ENCODE results near the gene ATP2B3.

The ATP2B3 gene

DNA sequence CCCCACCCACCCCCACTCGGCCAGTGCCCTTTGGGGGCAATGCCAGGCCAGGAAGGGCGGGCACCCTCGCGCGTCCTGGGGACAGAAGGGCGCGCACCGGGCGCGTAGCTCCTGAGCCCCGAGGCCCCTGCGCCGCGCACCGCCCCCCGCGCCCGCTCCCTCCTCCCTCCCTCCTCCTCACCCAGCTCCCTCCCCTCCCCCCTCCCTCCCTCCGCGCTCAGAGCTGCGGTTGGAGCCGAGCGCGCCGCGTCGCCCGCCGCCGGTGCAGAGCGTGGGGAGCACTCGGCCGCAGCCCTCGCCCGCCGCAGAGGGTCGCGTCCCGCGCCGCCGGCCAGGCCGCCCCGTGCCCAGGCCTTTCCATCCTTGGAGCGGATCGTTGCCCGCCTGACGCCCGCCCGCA, at the start of gene ATP2B3:
Gene ATP2B3, plus strand, starts transcription at position 220 of the 400 bp plus-strand sequence. CDS start 18,606 bp downstream, outside the sequence.
- DNase-seq (ENCODE audit: low spot score) = no peak

DNA sequence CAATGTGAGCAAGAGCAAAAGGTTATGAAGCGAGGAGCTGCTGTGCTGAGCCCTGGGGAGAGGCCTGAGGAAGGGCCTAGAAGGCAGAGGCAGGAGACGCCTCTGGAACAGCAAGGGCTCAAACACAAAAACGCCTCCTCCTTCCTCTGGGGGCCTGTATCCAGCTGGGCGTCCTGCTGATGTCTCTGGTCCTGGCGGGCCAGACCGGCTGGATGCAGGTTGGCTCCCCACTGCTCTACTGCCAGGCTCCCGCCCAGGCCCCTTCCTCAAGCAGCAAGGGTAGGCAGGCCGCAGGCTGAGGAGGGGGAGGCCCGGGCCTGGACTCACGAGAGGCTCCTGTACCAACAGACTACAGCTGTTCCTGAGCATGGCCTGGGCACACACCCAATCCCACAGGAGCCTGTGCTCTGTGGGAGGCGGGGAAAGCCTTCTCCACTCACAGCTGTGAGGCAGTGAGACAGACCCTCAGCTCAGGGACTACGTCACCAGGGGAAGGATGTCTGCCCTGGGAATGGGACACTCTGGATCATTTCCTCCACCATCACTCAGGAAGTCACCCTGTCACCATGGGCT, 49.3 kb upstream of the ATP2B3 start:
- DNase-seq (ENCODE audit: low spot score) = no peak

- no peak for DNase-seq (ENCODE audit: low spot score)
Measured at GRCh38 chrX:153469811-153470410, 47.5 kb upstream of the ATP2B3 start.

- peak; percentile 95 for DNase-seq (ENCODE audit: low spot score)
Measured at GRCh38 chrX:153470411-153471363, 46.8 kb upstream of the ATP2B3 start, which contains the start of gene HAUS7. Gene HAUS7 (minus strand): TSS chrX:153470576. CDS start chrX:153470557, 19 bp downstream.

DNA sequence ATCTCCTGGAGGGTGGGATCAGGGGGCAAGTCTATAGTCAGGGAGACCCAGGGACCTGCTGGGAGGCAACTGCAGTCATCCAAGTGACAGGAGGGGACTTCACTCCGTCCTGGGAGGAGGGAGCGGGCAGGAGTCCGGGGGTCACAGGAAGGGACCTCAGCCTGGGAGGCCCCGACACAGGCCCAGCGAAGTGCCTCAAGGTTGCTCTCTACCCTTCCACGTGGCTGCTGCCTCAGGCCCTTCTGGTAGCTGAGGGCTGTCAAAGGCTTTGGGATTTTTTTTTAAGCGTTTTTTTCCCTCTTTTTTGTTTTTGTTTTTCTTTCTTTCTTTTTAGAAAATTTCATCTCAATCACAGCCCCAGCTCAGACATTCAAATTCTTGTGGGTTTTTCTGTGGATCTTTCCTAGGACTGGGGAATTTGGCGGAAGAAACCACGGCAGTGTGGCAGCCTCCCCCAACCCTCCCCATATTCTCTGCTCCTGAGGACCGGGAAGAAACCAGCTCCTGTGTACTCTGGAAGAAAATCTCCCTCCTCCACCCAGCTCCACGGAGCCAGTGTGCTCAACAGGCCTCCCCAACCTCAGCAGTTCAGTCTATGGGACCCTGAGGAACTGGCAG, 45.7 kb upstream of the ATP2B3 start:
- DNase-seq (ENCODE audit: low spot score) = no peak

DNA sequence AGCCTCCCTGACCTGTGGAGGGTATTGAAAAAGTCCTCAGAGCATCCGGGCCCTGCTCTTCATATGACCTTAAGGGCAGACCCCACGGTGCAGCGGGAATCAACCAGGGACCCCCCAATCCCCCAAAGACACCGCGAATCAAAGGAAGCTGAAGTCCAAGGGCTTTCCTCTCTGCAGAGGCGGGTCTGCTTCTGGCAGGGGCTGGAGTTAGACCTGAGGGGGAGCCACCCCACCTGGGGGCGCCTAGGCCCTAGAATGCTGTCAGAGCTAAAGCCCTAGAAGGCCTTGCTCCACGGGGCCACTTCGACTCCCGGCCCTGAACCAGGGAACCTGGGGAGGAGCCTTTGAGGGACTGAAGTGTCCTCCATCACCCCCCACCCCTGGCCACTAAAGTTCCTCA, 44.3 kb upstream of the ATP2B3 start:
- DNase-seq (ENCODE audit: low spot score) = no peak

DNA sequence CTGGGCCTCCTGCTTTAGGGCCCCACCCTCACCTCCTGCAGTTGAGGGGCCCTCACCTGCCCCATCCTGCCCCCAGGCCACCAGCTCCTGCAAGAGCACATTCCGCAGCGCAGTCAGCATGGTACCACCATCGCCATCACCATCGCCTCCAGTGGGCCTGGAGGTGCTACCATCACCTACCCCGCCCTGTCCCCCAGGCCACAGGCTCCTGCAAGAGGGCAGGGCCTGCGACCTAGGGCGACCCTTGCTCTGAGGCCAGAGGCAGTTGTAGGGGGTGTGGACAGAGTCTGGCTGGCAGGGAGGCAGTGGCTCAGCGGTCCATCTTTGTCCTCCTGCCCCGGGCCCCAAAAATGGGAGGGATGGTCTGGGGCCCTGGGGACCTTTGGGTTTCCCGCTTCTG, 43.2 kb upstream of the ATP2B3 start:
- no peak for DNase-seq (ENCODE audit: low spot score)

DNA sequence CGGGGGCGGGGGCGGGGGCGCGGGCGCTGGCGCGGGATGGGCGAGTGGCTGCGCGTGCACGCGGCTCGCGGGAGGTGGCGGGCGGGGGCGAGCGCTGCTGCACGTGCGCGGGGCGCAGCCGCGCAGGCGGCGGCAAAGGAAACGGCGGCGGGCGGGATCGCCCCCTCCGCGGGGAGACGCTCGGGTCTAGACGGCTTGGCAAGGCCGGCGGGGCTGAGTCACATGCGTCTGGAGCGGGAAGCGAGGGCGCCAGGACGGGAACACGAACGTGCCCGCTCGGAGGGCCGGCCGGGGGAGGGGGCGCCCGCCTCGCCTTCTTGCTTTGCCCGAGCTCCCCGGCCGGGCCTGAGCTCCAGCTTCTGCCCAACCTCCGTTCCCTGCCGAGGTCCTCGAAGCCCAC, 42.7 kb upstream of the ATP2B3 start:
- DNase-seq (ENCODE audit: low spot score) = peak; percentile 65

- no peak for DNase-seq (ENCODE audit: low spot score)
Measured at GRCh38 chrX:153475271-153475670, 42.2 kb upstream of the ATP2B3 start.

DNA sequence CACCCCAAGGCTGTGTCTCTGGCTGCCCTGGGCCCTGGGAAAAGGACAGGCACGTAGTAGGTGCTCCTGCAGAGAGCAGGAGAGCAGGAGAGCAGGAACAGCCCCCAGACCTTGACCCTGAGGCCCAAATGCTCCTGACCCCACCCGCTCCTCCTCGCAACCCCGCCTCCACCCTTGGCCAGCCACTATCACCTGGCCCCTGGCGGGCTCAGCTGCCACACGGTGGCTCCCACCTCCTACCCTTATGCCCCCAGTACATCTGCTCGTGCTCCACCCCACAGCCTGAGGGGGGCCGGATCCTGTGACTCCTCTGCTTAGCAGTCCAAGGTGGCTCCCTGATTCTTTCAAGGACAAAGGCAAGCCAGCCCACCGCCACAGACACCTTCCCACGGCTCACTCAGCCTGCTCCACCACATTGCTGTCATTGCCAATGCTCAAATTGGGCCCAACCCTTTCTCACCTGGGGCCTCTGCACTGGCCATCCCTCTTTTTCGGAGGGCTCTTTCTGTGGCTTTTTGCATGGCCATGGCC, 41.6 kb upstream of the ATP2B3 start:
- DNase-seq (ENCODE audit: low spot score) = no peak

DNA sequence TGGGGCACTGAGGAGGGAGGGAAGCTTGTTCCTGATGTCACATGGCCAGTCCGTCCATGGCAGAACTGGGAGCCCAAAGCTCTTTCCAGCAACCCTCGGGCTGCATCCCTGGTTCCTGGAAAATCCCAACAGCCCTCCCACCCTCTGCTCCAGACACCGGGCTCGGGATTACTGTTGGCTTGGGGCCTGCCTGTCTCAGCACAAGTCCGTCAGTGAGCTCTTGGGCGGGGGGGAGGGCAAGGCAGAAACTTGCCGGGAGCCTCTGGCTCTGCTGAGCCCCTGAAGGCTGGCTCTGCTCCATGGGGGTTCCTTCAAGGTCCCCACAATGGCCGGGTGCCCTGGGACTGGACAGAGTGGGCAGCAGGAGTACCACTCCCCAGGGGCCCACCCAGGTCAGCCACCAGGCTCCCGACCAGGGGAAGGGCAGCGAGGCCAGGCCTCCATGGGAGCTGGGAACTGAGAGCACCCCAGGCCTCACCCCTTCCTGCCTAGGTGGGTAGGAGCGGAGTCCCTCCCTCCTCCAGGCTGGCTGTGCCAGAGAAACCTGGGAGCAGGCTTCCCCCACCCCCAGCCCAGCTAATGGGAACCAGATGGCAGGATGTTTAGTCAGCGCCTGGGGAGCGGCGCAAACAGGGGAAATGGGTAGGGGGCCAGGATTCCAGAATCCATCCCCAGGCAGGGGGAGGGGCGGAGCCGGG, 40.6 kb upstream of the ATP2B3 start:
- peak; percentile 63 for DNase-seq (ENCODE audit: low spot score)

DNA sequence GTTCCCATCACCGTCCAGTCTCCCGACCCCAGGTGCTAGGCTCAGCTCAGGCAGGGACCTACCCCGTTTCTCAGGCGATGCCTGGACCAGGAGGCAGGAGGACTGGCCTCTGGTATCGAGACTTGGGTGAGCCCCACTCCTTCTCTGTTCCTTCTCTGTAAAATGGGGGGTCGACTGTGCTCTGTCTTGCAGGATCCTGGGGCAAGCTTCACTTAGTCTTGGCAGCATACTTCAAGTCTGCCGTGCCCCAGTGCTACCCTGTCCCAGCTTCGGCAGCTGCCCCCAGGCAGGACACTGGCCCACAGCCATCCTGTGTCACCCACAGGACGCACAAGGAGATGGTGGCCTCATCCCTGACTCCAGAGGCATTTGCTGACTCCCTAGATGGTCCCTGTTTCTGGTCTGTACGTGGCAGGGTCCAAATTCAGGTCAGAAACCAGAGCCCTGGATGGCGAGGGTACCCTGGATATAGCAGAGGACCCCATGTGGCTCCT, 40.0 kb upstream of the ATP2B3 start:
- no peak for DNase-seq (ENCODE audit: low spot score)

DNA sequence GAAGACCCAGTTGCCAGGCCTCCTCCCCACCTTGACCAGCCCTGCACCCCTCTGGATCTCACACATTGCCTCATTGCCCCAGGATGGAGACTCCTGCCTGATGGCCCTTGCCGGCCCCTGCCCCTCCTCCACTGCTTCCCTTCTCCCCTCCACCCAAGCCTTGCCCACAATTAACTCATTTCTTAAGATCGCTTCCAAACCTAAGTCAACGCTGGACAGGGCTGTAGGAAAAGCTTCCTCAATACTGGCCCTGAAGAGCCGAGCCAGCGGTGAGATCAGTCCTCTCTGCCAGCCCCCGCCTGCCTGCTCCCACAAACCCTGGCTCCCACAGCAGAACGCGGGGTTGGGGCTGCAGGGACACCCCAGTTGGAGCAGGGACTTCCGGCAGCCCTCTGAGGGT, 39.5 kb upstream of the ATP2B3 start:
- DNase-seq (ENCODE audit: low spot score) = no peak

DNA sequence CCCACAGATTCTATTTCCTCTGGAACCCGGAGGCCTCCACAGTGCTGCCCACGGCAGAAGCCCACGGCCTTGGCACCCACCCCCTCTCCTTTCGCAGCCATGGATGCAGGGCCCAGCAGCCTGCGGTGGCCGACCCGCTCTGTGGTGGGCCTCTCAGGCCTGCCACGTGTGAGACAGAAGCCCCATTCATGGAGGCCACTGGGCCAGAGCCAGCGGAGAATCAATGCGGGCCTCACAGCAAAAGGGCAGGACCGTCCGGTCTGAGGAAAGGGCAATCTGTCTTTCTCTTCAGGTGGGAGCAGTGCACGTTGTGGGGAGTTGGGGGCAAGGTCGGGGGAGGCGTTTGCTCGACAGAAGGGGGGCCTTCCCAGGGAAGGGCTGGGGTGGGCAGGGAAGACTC, 38.7 kb upstream of the ATP2B3 start:
- DNase-seq (ENCODE audit: low spot score) = no peak

DNA sequence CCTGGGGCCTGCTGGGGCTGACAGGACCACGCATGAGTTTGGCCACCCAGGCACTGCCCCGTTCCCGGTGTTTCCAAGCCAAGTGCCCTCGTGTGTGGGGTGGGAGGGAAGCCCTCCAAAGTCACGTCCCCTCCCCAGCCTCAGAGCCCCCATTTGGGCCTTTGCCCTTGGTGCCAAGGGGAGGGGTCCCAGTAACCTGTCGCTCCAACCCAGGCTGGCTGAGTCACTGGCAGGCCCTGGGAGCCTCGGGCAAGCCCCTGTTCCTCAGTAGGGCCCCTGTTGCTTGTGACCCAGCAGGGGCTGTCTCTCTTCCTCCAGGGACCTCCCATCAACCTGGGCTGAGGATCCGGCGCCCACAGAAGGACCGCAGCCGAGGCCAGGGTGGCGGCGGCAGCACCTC, 36.4 kb upstream of the ATP2B3 start:
- DNase-seq (ENCODE audit: low spot score) = no peak

GRCh38 chrX:153482376-153483015, 34.9 kb upstream of the ATP2B3 start:
- DNase-seq (ENCODE audit: low spot score) = no peak

DNA sequence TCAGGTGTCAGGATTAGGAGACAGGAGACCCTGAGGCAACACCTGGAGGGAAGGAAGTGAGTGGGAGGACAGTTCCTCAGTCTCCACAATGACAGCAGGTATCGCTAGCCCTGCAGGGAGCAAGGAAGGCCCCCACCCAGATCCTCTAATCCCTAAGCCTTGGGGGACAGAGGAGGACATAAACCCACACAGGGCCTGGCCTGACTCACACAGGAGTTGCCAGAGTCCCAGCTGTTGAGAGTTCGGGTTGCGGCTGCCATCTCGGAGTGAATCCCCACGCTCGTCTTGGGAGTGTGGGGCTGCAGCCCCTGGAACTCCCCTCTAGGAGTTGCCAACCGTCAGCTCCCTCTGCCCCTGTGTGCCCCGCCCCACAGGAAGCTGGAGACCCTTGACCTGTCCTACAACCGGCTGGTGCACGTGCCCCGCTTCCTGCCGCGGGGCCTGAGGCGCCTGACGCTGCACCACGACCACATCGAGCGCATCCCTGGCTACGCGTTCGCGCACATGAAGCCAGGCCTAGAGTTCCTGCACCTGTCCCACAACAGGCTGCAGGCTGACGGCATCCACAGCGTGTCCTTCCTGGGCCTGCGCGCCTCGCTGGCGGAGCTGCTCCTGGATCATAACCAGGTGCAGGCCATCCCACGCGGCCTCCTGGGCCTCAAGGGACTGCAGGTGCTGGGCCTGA, 31.9 kb upstream of the ATP2B3 start:
- DNase-seq (ENCODE audit: low spot score) = no peak

GRCh38 chrX:153486171-153486570, 31.3 kb upstream of the ATP2B3 start:
- DNase-seq (ENCODE audit: low spot score) = no peak

DNA sequence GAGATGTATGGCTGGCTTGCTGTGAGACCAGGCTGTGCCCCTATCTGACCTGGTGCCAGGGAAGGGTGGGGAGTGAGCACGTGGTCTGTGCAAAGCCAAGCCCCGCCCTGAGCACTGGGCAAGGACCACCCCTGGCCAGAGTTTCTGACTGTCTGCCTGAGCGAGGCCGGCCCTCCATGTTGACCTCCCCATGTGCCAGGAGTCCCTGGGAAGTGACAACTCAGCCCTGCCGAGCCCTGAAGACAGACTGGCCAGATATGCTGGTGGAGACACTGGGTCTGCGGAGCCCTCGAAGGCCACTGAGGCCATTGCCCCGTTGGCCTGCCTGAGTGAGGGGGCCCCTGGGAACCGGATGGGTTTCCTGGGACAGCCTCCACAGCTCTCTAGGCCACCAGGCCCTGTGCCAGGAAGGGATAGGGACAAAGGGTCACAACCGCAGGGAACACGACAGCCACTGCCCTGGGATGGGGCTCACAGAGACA, 29.8 kb upstream of the ATP2B3 start:
- DNase-seq (ENCODE audit: low spot score) = no peak

DNA sequence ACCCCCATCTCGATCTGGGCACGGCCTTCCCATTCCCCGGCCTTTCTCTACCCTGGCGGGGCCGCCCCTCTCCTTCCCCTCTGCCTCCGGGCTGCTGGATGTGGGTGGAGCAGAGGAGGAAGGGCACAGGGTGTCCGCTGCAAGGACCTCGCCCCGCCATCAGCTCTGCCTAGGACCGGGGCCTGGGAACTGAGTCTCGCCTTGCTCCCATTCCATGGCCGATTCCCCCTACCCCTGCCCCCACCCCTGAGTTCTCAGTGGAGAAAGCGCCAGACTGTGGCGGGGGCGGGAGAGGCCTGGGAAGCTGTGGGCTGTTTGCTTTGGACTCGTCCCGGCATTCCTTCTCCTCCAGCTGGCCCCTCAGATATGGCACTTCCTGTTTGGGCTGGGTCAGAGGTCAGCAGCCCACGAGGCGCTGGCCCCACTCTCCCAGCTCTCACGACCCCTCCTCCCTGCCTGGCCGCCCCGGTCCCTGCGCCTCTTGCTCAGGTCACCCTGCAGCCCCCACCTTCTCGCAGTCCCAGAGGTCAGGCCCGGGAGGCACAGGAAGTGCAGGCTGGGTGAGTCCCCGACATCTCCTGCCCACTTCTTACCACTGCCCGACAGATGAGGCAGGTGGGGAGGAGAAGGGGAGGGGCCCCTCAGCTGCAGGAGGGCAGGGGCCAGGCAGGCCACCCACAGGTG, 29.1 kb upstream of the ATP2B3 start:
- DNase-seq (ENCODE audit: low spot score) = peak; percentile 52

Measured in AG08396 (cell line).